SK-N-SH (cell line): ENCODE data around the gene SLC16A13.

Experiments
- EP300 ChIP-seq, 2 experiments: IDR thresholded peaks; 2 replicates each; pipeline versions ENCODE4 v1.4.0 to v1.6.1; 2012; ENCODE audit warnings: borderline replicate concordance in 1 of 2, low read depth in 1 of 2, low read length in 1 of 2
- FOXJ3 ChIP-seq: sonication (generic); formaldehyde crosslinking; IDR thresholded peaks from 2 replicates; pipeline ENCODE4 v1.5.1; 2020; ENCODE audit warnings: mild to moderate bottlenecking, missing genetic modification reagents
- FOXM1 ChIP-seq: IDR thresholded peaks from 2 replicates; pipeline ENCODE4 v1.4.0; 2012; ENCODE audit warnings: low read depth, mild to moderate bottlenecking
- GABPA ChIP-seq: IDR thresholded peaks from 2 replicates; pipeline ENCODE4 v1.4.0; 2012; ENCODE audit warnings: low read depth, mild to moderate bottlenecking
- GATA2 ChIP-seq: sonication (generic); formaldehyde crosslinking; IDR thresholded peaks from 2 replicates; pipeline ENCODE4 v1.5.0; 2020; ENCODE audit warnings: mild to moderate bottlenecking, missing genetic modification reagents
- RAD21 ChIP-seq: IDR thresholded peaks from 2 replicates; pipeline ENCODE4 v1.6.1; 2012; ENCODE audit warnings: mild to moderate bottlenecking, low read length
- RFX5 ChIP-seq: IDR thresholded peaks from 2 replicates; pipeline ENCODE4 v1.6.1; 2012; ENCODE audit warnings: mild to moderate bottlenecking, improper control_type of control experiment, low read length
- SMC3 ChIP-seq: IDR thresholded peaks from 2 replicates; pipeline ENCODE4 v1.6.1; 2012; ENCODE audit warnings: low read depth, low read length, improper control_type of control experiment
- TEAD4 ChIP-seq: IDR thresholded peaks from 2 replicates; pipeline ENCODE4 v1.4.0; 2012; ENCODE audit warnings: mild to moderate bottlenecking, borderline replicate concordance; ENCODE audit not compliant: insufficient read depth
- YY1 ChIP-seq: IDR thresholded peaks from 2 replicates; pipeline ENCODE4 v1.4.0; 2012; ENCODE audit warnings: low read depth, mild to moderate bottlenecking
- TF ChIP-seq, protein P1 (sequence below): fragments of 200-600 bp; sonication (generic); IDR thresholded peaks from 2 replicates; pipeline ENCODE4 v1.6.1; 2017; ENCODE audit warnings: antibody characterized with exemption, mild to moderate bottlenecking, moderate library complexity
- TF ChIP-seq, protein P2 (sequence below): IDR thresholded peaks from 2 replicates; pipeline ENCODE4; 2012
- TF ChIP-seq, protein P3 (sequence below): fragments of 150-350 bp; IDR thresholded peaks from 2 replicates; pipeline ENCODE4 v1.6.1; 2016; ENCODE audit warnings: mild to moderate bottlenecking, low read depth, low read length

DNA sequence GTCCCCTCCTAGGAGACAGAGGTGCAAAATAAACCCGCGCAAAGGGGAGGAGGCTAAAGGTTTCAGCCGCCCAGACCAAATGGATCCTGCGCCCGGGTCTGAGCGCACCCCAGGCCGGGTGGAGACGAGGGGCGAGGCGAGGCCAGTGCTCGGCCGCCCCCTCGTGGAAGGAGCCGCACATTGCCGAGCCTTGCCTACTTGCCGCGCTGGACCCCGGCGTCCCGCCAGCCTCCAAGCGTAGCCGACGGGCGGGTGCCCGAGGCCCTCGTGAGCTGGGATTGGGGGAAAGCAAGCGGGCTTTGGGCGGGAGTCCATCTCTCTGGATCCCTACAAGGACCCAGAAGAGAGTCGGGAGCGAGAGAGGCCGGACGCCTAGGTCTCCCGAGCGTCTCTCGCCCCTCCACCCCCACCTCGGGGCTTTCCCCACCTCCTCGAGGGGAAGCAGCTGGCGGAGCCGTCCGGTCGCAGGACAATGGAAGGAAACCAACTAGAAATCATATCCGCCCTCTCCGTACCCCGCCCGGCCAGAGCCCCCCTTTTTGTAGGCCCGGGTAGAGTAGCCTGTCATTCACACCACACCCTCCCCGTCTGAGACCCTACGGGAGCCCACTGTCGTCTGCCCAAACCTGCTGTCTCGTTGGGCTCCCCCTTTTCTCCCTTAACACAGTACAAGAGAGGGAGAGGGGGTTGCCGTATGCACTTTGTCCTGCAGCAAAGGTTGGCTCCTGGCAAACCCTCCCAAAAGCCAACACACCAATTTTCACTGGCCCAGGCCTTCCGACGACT is 13.6 kb upstream of the SLC16A13 start:
- TF ChIP-seq YY1 (no peak), GATA2 (CRISPR knock-in tag) (no peak), FOXJ3 (CRISPR knock-in tag) (no peak), FOXM1 (no peak), TEAD4 (no peak), SMC3 (peak; percentile 72), GABPA (no peak), RAD21 (peak; percentile 74), RFX5 (no peak), EP300 (IDR thresholded peaks at IDR 0.05; ENCODE audit: borderline replicate concordance in 1 of 2, low read depth in 1 of 2, low read length in 1 of 2) (no peak)
- TF ChIP-seq, protein P1, sequence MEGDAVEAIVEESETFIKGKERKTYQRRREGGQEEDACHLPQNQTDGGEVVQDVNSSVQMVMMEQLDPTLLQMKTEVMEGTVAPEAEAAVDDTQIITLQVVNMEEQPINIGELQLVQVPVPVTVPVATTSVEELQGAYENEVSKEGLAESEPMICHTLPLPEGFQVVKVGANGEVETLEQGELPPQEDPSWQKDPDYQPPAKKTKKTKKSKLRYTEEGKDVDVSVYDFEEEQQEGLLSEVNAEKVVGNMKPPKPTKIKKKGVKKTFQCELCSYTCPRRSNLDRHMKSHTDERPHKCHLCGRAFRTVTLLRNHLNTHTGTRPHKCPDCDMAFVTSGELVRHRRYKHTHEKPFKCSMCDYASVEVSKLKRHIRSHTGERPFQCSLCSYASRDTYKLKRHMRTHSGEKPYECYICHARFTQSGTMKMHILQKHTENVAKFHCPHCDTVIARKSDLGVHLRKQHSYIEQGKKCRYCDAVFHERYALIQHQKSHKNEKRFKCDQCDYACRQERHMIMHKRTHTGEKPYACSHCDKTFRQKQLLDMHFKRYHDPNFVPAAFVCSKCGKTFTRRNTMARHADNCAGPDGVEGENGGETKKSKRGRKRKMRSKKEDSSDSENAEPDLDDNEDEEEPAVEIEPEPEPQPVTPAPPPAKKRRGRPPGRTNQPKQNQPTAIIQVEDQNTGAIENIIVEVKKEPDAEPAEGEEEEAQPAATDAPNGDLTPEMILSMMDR = peak; percentile 81
- TF ChIP-seq, protein P2, sequence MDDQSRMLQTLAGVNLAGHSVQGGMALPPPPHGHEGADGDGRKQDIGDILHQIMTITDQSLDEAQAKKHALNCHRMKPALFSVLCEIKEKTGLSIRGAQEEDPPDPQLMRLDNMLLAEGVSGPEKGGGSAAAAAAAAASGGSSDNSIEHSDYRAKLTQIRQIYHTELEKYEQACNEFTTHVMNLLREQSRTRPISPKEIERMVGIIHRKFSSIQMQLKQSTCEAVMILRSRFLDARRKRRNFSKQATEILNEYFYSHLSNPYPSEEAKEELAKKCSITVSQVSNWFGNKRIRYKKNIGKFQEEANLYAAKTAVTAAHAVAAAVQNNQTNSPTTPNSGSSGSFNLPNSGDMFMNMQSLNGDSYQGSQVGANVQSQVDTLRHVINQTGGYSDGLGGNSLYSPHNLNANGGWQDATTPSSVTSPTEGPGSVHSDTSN = no peak
- TF ChIP-seq, protein P3, sequence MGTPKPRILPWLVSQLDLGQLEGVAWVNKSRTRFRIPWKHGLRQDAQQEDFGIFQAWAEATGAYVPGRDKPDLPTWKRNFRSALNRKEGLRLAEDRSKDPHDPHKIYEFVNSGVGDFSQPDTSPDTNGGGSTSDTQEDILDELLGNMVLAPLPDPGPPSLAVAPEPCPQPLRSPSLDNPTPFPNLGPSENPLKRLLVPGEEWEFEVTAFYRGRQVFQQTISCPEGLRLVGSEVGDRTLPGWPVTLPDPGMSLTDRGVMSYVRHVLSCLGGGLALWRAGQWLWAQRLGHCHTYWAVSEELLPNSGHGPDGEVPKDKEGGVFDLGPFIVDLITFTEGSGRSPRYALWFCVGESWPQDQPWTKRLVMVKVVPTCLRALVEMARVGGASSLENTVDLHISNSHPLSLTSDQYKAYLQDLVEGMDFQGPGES = no peak
